Activated CD4-positive, alpha-beta T cell treated with anti-CD3 and anti-CD28 coated beads, Interleukin-2, amount 50 U/mL, for 4 hours (primary cell): Measurements from ENCODE around the gene PLCB1.

Experiments
- DNase-seq, 2 experiments: peaks; one replicate each; pipeline ENCODE4 v3.0.0-alpha.2; 2020

Gene PLCB1

GRCh38 chr20:8213270-8213669 lies 81.2 kb downstream of the PLCB1 start:
- DNase-seq, result no peak

GRCh38 chr20:8213831-8214587 lies 81.9 kb downstream of the PLCB1 start:
- DNase-seq, result no peak

GRCh38 chr20:8215361-8215781 lies 83.3 kb downstream of the PLCB1 start:
- DNase-seq, result no peak

GRCh38 chr20:8216375-8217200 lies 84.5 kb downstream of the PLCB1 start:
- no peak for DNase-seq

DNA sequence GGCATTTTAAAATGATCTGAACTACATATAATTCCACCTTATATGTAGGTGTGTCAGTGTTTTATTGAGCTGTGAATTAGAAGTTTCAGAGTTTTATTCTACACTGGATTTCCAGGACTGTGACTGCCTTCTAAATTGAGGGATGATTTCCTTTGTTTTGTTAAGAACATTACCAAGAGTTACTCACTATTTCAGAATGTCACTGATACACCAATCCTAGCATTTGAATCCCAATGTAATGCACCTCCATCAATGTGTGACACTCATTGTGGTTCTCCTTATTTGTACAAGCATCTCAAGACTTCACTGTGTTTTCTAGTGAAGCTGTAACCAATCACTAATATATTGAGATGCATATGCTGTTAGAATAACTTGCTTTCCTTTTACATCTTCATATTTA lies 86.8 kb downstream of the PLCB1 start:
- no peak for DNase-seq

GRCh38 chr20:8219403-8219802 lies 87.3 kb downstream of the PLCB1 start:
- no peak for DNase-seq

DNA sequence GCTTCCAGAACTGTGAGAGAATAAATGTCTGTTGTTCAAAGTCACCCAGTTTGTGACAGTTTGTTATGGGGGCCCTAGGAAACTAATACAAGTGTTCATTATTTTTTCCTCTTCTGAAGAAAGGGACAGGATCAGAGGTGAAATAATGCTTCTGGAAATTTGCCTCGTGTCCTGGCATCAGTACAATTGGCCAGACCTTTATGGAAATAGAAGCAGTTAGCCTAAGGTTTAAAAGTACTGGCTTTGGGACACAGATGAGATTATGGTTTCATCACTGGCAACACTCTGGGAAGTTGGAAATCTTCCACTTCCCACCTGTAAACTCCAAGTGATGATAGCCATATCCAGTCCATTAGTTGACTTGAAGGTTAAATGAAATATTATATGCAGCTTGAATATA lies 88.7 kb downstream of the PLCB1 start:
- no peak for DNase-seq

- DNase-seq, result no peak
These were observed 89.9 kb downstream of the PLCB1 start for GRCh38 chr20:8221887-8222419.

DNA sequence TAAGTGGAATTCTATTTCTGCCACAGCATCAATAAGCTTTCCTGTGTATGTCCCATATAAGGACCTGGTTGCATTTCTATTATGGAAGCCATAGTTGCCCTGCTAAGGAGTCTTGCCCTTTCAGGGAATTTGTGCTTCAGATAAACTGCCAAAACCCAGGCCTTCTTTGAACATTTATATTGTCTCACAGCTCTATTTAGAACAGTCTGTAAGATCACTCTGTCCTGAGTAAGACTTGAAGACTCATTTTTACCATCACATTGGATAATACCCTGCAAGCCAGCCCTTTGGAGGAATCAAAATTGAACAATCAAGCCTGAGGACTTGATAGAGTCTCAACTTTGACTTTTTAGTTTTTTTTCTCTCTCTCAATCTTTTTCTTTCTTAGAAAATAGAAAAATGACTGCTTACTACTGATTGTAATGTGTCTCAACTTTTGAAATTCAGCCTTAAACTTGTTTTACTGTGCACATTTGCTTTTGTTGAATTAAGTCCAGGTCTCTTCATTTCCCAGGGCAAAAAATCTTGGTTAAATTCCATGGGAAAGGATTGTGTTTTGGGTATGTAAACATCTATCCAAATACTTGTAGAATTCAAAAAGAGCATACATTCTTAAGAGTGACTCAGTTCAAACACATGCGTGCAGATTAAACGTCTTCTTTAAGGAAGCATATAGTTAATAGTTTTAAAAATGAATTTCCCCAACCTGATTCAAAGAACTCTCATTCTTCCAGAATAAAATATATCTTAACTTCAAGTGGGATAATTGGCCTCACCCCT lies 91.2 kb downstream of the PLCB1 start:
- no peak for DNase-seq

DNA sequence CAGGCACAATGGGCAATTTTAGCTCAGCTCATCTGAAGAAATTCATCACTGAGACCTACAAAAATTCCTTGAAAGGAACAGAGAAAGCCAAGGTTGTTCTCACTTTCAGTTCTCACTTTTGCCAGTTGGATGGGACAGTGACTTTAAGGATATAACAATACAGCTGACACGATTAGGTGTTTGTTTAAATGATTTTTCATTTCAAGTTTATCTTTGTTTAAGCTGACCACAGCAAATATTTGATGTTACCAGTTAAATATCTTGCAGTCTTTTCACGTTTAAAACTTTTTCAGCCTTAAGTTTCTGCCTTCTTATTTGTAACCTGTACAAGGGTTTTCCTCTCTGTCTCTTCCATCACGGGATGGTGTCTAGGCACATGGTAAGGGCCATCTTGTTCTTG lies 93.6 kb downstream of the PLCB1 start:
- no peak for DNase-seq

DNA sequence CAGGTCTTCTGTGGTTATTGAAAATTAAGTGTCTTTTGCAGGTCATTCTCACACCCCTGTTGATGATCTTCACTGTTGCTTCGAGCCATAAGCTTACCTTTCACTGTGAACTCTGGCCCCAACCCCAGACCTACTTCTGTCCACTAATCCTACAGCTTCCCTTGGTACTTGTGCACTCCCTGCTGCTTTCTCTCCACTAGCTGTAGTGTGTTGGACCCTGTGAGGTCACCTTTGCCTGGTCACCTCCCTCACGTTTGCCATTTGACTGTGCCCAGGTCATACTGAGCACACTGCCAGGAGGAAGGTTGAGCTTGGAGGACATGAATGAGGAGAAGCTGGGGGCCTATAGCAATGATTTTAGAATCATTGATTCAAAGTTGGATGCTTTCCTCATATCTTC lies 94.0 kb downstream of the PLCB1 start:
- no peak for DNase-seq

- DNase-seq, result no peak
These were observed 95.2 kb downstream of the PLCB1 start for GRCh38 chr20:8227293-8227692.

DNA sequence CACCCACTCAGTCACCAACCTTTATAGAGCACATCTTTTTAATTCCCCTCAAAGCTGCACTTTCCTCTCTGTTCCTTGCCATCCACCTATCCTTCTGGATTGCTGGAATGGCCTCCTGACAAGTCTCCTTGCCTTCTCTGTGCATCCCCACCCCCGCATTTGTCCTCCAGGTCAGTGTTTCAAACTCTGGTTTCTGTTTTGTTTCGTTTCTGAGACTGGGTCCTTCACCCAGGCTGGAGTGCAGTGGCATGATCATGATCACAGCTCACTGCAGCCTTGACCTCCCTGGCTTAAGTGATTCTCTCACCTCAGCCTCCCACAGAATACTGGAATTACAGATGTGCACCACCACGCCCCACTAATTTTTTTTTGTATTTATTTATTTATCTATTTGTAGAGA lies 96.2 kb downstream of the PLCB1 start:
- DNase-seq, result no peak

GRCh38 chr20:8229090-8229489 lies 97.0 kb downstream of the PLCB1 start:
- no peak for DNase-seq

GRCh38 chr20:8231038-8231437 lies 99.0 kb downstream of the PLCB1 start:
- no peak for DNase-seq

DNA sequence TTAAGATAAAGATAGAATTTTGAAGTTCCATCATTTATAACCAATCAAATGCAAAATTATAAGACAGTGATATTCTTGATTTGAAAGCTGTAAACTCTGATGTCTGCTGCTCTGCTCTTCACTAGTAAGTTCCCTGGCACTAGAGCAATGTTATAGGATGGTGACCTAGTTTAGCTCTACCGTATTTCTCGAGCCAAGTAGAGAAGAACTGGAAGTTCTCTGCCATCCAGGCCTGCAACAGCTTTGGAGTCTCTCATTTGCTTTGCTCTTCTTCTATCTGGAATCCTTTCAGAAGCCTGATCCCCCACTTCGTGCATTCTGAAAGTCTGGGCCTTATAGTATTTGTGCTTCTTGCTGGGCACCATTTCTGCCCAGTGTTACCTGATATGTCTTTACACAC lies 100.3 kb downstream of the PLCB1 start:
- DNase-seq, result no peak

DNA sequence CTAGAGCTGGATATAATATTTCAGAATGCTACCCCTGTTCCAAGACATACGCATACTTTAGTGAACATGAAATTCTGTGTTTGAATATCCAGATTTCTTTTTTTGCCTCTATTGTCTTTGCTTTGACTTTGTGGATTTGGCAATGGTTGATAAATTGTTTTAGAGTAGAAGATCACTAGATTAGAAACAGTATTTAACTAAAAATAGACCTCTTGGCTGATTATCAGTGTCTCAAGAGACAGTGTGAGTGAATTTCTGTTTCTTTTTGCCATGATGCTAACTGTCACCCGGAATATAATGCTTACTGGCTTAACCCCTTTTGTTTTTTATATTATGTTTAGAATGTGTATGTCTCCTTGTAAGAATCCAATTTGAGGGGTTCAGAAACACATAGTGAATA lies 102.5 kb downstream of the PLCB1 start:
- DNase-seq, result no peak

DNA sequence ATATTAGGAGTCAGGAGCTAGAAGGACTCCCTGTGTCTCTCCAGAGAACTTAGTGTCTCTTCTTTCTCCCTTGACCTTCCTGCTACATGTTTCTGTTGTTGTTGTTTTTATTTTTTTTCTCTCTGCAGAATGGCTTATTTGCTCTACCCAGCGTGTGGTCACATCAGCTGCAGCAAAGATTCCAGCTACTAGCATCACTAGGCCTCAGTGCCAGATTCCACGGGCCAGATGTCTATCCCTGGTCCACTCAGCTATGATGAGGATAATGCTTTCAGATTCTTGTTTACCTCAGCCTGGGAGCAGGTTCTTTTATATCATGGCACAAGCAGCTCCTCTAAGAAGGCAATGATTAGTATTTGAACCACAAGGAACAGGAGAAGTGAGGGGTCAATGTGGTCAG lies 110.0 kb downstream of the PLCB1 start:
- DNase-seq, result no peak

GRCh38 chr20:8242827-8243724 lies 111.0 kb downstream of the PLCB1 start:
- no peak for DNase-seq

GRCh38 chr20:8244637-8245036 lies 112.6 kb downstream of the PLCB1 start:
- DNase-seq, result no peak

DNA sequence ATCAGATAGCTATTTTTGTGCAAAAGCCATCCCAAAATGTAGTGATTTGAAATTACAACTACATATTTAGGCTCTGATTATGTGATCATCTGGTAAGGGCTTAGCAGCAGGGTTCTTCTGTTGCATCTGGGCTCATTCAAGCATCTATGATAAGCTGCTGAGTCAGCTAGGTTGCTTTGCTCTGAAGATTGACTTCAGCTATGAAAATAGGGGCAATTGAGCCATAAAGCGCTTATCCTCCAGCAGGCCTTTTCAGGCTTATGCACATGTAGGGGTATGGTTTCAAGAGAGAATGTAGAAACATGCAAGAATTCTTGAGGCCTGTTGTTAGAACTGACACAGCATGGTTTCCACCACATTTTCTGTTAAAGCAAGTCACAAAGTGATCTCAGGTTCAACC lies 114.1 kb downstream of the PLCB1 start:
- DNase-seq, result no peak

DNA sequence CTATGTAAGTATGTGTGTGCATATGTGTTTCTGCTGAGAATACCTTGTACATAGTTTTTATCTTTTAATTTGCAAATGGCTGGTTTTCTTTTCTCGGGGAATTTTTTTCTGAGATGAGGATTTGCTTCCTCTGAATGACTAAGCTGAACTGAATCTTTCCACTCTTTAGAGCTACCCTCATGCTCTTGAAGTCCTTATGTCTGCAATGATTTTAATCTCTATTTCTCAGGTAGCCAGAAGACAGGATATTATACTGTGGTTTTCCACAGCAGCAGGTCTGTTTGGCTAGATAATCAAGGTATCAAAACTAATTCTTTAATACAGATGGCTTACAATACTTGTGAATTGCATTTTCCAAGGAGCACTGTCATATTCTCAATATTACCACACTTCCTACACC lies 114.7 kb downstream of the PLCB1 start:
- DNase-seq, result no peak
